GM12878 (cell line): ENCODE results near the gene HYOU1. TPM values are rescaled to one million over a fixed set of nuclear protein-coding genes. Genes with fewer than 3 reads are reported as not detected.

Experiments
- BACH1 ChIP-seq: fragments of 450-650 bp; IDR thresholded peaks from 2 replicates; pipeline ENCODE4 v1.6.1; 2017; ENCODE audit warnings: mild to moderate bottlenecking, borderline replicate concordance
- BCL11A ChIP-seq: IDR thresholded peaks from 2 replicates; pipeline ENCODE4 v1.6.1; 2011; ENCODE audit warnings: low read depth, low read length
- CBFB ChIP-seq: IDR thresholded peaks from 2 replicates; pipeline ENCODE4 v1.6.1; 2016; ENCODE audit warnings: antibody characterized with exemption, low read depth
- CHD1 ChIP-seq: IDR thresholded peaks from 2 replicates; pipeline ENCODE4 v1.6.1; 2012; ENCODE audit warnings: low read depth, low read length, improper control_type of control experiment
- CREB1 ChIP-seq: IDR thresholded peaks from 2 replicates; pipeline ENCODE4 v1.6.1; 2012; ENCODE audit warnings: low read depth, mild to moderate bottlenecking, inconsistent platforms
- DPF2 ChIP-seq: fragments of 450-650 bp; IDR thresholded peaks from 2 replicates; pipeline ENCODE4 v1.6.1; 2017; ENCODE audit warnings: mild to moderate bottlenecking
- FOS ChIP-seq: IDR thresholded peaks from 3 replicates; pipeline ENCODE4 v1.6.1; 2011; ENCODE audit warnings: borderline replicate concordance; ENCODE audit not compliant: insufficient read length; ENCODE audit errors: extremely low read depth
- HDAC6 ChIP-seq: fragments of 200-600 bp; sonication (generic); IDR thresholded peaks from one replicate; pipeline ENCODE4 v1.8.0; 2017; ENCODE audit warnings: antibody characterized with exemption; ENCODE audit not compliant: unreplicated experiment
- MYB ChIP-seq: fragments of 150-350 bp; IDR thresholded peaks from 2 replicates; pipeline ENCODE4 v1.6.1; 2014; ENCODE audit warnings: mild to moderate bottlenecking, low read depth, low read length, borderline replicate concordance
- NFXL1 ChIP-seq: fragments of 450-650 bp; IDR thresholded peaks from 2 replicates; pipeline ENCODE4 v1.6.1; 2017; ENCODE audit warnings: antibody characterized with exemption, mild to moderate bottlenecking, borderline replicate concordance
- NFYB ChIP-seq: IDR thresholded peaks from 2 replicates; pipeline ENCODE4 v1.6.1; 2011; ENCODE audit warnings: low read depth, mild to moderate bottlenecking, low read length, improper control_type of control experiment, moderate library complexity; ENCODE audit not compliant: insufficient read depth
- RELA ChIP-seq: fragments of 450-650 bp; IDR thresholded peaks from 2 replicates; pipeline ENCODE4 v1.8.0; 2014; ENCODE audit warnings: borderline replicate concordance; ENCODE audit not compliant: partially characterized antibody
- SPI1 ChIP-seq: IDR thresholded peaks from 2 replicates; pipeline ENCODE4 v1.6.1; 2011; ENCODE audit warnings: low read depth, mild to moderate bottlenecking, low read length, moderate library complexity, borderline replicate concordance; ENCODE audit not compliant: insufficient read depth
- ZBED1 ChIP-seq: IDR thresholded peaks from 2 replicates; pipeline ENCODE4 v1.6.1; 2016; ENCODE audit warnings: borderline replicate concordance
- polyA plus RNA-seq, 11 experiments: library from polyadenylated mRNA; depleted of rRNA in 4 of 11; unstranded in 6 of 11; stranded (reverse) in 5 of 11; fragments of >200 nt; fragmentation: Nextera tagmentation in 4 of 11; fragmentation: Illumina TruSeq in 1 of 11; extraction: Ambion mirVana in 4 of 11; extraction: Trizol in 1 of 11; gene quantifications; 1 replicate in 1 of 11; 2 replicates in 10 of 11; pipeline versions ENCODE4 v1.2.1 to v1.2.3, GENCODE V29; 2011 to 2016; ENCODE audit warnings: inconsistent platforms in 2 of 11, missing spikeins in 2 of 11, low read depth in 1 of 11
- total RNA-seq, 4 experiments: library from RNA; depleted of rRNA in 3 of 4; stranded (reverse); fragments of >200 nt in 3 of 4; fragmentation: Illumina TruSeq in 1 of 4; extraction: Trizol in 1 of 4; gene quantifications; 2 replicates each; pipeline versions ENCODE4 v1.2.1 to v1.2.3, GENCODE V29; 2013 to 2021
- TF ChIP-seq, protein P1 (sequence below): IDR thresholded peaks from 2 replicates; pipeline ENCODE4 v1.6.1; 2012; ENCODE audit warnings: improper control_type of control experiment, low read depth, low read length; ENCODE audit not compliant: insufficient replicate concordance
- TF ChIP-seq, protein P2 (sequence below): fragments of 450-650 bp; formaldehyde crosslinking; IDR thresholded peaks from 2 replicates; pipeline ENCODE4 v1.5.0; 2022; ENCODE audit warnings: mild to moderate bottlenecking, missing genetic modification characterization
- TF ChIP-seq, protein P3 (sequence below): fragments of 450-650 bp; IDR thresholded peaks from 2 replicates; pipeline ENCODE4 v1.6.1; 2016; ENCODE audit warnings: mild to moderate bottlenecking, moderate library complexity, borderline replicate concordance

The HYOU1 gene
- total and polyA plus RNA-seq, 10 of the 15 experiments (the other 5 are each of a cell fraction or from before 2014, with no cell fraction given) = 15.4 to 157 (median 109) TPM

DNA sequence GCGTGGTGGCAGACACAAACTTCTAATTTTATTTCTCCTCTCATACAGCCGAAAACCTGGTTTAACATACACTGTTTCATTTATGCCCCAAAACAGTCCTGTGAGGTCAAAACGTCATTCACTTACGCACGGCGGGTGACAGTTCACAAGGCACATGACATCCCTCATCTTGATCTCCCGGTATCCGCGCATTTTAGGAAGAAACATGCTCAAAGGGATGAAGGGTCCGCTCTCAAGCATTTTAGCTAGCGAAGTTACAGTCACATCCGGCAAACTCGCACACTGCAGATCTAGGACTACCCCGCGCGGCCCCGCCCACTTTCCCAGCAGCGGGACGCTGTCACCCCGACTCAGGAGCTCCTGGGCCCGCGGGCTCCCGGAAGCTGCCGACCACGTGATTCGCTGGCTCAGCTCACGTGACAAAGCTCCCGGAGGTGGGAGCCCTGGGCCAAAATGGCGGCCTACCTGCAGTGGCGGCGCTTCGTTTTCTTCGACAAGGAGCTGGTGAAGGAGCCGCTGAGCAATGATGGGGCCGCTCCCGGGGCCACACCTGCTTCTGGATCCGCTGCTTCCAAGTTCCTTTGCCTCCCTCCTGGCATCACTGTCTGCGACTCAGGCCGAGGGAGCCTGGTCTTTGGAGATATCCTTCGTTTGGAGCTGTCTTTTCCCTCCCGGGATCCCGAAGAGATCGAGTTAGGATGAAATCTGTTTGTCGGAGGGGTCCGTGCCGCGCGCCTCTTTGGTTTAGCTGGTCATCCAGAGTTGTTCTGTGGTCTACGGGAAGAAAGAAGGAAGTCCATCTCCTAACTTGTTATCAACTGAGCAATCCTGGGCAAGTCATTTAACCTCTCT, 10.6 kb upstream of the HYOU1 start, which contains the start of gene VPS11 (continued):
- TF ChIP-seq, protein P1, sequence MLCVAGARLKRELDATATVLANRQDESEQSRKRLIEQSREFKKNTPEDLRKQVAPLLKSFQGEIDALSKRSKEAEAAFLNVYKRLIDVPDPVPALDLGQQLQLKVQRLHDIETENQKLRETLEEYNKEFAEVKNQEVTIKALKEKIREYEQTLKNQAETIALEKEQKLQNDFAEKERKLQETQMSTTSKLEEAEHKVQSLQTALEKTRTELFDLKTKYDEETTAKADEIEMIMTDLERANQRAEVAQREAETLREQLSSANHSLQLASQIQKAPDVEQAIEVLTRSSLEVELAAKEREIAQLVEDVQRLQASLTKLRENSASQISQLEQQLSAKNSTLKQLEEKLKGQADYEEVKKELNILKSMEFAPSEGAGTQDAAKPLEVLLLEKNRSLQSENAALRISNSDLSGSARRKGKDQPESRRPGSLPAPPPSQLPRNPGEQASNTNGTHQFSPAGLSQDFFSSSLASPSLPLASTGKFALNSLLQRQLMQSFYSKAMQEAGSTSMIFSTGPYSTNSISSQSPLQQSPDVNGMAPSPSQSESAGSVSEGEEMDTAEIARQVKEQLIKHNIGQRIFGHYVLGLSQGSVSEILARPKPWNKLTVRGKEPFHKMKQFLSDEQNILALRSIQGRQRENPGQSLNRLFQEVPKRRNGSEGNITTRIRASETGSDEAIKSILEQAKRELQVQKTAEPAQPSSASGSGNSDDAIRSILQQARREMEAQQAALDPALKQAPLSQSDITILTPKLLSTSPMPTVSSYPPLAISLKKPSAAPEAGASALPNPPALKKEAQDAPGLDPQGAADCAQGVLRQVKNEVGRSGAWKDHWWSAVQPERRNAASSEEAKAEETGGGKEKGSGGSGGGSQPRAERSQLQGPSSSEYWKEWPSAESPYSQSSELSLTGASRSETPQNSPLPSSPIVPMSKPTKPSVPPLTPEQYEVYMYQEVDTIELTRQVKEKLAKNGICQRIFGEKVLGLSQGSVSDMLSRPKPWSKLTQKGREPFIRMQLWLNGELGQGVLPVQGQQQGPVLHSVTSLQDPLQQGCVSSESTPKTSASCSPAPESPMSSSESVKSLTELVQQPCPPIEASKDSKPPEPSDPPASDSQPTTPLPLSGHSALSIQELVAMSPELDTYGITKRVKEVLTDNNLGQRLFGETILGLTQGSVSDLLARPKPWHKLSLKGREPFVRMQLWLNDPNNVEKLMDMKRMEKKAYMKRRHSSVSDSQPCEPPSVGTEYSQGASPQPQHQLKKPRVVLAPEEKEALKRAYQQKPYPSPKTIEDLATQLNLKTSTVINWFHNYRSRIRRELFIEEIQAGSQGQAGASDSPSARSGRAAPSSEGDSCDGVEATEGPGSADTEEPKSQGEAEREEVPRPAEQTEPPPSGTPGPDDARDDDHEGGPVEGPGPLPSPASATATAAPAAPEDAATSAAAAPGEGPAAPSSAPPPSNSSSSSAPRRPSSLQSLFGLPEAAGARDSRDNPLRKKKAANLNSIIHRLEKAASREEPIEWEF = no peak
- TF ChIP-seq, protein P2, sequence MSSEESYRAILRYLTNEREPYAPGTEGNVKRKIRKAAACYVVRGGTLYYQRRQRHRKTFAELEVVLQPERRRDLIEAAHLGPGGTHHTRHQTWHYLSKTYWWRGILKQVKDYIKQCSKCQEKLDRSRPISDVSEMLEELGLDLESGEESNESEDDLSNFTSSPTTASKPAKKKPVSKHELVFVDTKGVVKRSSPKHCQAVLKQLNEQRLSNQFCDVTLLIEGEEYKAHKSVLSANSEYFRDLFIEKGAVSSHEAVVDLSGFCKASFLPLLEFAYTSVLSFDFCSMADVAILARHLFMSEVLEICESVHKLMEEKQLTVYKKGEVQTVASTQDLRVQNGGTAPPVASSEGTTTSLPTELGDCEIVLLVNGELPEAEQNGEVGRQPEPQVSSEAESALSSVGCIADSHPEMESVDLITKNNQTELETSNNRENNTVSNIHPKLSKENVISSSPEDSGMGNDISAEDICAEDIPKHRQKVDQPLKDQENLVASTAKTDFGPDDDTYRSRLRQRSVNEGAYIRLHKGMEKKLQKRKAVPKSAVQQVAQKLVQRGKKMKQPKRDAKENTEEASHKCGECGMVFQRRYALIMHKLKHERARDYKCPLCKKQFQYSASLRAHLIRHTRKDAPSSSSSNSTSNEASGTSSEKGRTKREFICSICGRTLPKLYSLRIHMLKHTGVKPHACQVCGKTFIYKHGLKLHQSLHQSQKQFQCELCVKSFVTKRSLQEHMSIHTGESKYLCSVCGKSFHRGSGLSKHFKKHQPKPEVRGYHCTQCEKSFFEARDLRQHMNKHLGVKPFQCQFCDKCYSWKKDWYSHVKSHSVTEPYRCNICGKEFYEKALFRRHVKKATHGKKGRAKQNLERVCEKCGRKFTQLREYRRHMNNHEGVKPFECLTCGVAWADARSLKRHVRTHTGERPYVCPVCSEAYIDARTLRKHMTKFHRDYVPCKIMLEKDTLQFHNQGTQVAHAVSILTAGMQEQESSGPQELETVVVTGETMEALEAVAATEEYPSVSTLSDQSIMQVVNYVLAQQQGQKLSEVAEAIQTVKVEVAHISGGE (CRISPR knock-in tag) = no peak
- TF ChIP-seq NFYB (peak; percentile 76), SPI1 (no peak), ZBED1 (no peak), HDAC6 (no peak), FOS (peak; percentile 79), NFXL1 (no peak), BACH1 (no peak), BCL11A (no peak), CREB1 (peak; percentile 74), MYB (no peak), CBFB (no peak), RELA (no peak), CHD1 (no peak), DPF2 (0 out of 2 replicates have a peak, but pooled peaks have one; percentile 47)
- TF ChIP-seq, protein P3, sequence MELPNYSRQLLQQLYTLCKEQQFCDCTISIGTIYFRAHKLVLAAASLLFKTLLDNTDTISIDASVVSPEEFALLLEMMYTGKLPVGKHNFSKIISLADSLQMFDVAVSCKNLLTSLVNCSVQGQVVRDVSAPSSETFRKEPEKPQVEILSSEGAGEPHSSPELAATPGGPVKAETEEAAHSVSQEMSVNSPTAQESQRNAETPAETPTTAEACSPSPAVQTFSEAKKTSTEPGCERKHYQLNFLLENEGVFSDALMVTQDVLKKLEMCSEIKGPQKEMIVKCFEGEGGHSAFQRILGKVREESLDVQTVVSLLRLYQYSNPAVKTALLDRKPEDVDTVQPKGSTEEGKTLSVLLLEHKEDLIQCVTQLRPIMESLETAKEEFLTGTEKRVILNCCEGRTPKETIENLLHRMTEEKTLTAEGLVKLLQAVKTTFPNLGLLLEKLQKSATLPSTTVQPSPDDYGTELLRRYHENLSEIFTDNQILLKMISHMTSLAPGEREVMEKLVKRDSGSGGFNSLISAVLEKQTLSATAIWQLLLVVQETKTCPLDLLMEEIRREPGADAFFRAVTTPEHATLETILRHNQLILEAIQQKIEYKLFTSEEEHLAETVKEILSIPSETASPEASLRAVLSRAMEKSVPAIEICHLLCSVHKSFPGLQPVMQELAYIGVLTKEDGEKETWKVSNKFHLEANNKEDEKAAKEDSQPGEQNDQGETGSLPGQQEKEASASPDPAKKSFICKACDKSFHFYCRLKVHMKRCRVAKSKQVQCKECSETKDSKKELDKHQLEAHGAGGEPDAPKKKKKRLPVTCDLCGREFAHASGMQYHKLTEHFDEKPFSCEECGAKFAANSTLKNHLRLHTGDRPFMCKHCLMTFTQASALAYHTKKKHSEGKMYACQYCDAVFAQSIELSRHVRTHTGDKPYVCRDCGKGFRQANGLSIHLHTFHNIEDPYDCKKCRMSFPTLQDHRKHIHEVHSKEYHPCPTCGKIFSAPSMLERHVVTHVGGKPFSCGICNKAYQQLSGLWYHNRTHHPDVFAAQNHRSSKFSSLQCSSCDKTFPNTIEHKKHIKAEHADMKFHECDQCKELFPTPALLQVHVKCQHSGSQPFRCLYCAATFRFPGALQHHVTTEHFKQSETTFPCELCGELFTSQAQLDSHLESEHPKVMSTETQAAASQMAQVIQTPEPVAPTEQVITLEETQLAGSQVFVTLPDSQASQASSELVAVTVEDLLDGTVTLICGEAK = peak; percentile 78; the same call in 1 of the 2 replicates
